DMS53 treated with DMSO at 0.1 percent for 48 hours (cell line): ENCODE data around the gene B3GAT3.
A peak's percentile ranks its signal among the peaks of the same experiment; 100 is the strongest.
"Not testable (repeated sequence)": the region's sequence is repeated elsewhere in the genome, so short reads cannot be mapped to it uniquely, and the experiment has no call there.

Experiments used
- DNase-seq: peaks from one replicate; lab custom pipeline; 2025; ENCODE audit not compliant: unreplicated experiment; lab: John Stamatoyannopoulos, UW

The B3GAT3 gene

DNA sequence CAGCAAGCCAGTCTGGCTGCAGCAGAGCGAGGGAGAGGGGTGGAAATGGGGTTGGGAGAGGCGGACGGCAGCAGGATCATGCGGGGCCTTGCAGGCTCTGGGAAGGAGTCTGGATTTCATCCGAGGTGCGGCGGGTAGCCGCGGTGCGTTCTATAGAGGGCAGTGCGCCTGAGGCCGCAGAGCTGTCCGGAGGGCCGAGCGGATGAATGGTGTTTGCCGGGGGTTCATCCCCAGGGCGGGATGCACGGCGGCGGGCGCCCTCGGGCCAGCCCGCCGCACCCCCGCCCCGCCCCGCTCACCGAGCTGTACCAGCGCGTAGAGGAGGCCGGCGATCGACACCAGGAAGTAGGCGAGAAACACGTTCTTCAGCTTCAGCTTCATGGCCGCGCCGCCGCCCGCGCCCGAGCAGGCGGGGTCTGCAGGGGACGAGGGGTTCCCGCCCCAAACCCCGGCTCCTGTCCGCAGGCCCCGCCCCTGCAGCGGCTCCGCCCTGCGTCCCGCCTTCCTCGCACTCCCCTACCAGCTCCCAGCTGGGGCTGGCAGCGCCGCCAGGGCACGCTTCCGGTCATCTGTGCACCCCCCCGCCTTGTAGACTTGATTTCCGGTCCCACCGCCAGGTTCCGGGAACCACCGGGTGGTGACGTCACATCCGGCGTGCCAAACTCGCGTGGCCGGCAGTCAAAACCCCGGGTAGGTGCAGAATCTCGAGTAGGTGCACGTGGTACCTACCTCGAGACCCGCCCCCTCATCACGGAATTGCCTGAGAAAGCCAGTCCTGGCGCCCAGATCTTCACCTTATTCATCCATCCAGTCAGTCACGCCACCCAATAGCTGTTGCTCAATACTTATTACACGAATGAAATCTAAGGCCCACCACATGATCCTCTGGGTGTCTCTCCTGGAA is at the start of gene B3GAT3:
Gene B3GAT3, minus strand, starts transcription at position 420 of the 904 bp plus-strand sequence. Its CDS starts 39 bp downstream, at position 381.
- DNase-seq = peak; percentile 98

GRCh38 chr11:62671236-62671607 is 49.4 kb upstream of the B3GAT3 start:
- peak; percentile 72 for DNase-seq

DNA sequence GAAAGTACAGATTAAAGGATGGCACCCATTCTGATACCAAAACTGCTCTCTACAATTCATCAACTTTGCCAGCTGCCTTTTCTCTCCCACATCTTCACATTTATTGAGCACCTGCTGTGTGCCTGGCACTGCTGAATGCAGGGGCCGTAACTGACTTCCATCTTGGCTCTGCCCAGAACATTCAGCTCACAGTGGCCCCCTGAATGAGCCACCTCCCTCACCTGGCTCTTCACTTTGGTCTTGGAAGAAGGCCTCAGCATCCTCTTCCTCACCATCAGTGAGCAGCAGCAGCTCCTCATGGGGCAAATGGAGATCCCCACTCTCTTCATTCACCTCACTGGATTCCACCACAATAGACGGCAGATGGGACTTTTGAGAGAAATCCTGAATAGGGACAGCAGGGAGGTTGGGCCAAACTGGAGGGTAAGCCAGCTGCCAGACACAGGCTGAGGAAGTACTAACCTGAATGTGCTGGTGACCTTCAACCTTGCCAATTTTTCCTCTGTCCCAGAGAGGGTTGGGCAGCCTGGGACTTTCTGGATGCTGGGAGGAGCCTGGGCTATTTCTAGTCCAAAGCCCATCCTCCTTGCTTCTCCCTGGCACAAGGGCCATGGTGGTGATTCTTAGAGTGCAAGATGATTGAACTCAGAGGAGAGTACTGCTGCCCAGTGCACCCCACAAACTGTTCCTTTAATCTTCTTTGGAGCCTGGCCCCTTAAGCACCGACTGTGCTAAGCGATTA is 47.8 kb upstream of the B3GAT3 start:
- no peak for DNase-seq

DNA sequence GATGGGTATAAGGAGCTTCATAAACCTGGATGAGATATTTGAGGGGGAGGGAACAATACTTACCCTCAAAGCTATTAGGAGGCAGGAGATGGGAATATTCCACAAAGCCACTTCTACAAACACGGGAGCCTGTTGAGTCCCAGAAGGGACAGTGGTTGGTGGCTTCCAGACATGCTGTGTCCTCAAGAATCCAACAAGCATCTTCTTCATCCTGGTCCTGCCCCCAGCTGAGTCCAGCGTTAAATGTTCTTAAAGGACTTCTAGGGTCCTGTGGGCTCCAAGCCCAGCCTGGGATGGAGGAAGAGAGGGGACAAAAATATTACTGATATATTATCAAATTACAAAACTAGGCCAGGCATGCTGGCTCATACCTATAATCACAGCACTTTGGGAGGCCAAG is 45.7 kb upstream of the B3GAT3 start:
- no peak for DNase-seq

GRCh38 chr11:62666259-62666926 is 44.6 kb upstream of the B3GAT3 start:
- DNase-seq = no peak

GRCh38 chr11:62665599-62666258 is 43.9 kb upstream of the B3GAT3 start:
- peak; percentile 61 for DNase-seq

GRCh38 chr11:62665075-62665598 is 43.4 kb upstream of the B3GAT3 start, which contains the start of the genes C11orf98 and CSKMT:
C11orf98 (minus strand) TSS chr11:62665210; CDS start chr11:62665169, 41 bp downstream.
CSKMT (plus strand) TSS chr11:62665312; CDS start chr11:62665880, 568 bp downstream.
- peak; percentile 79 for DNase-seq

GRCh38 chr11:62664405-62665074 is 42.8 kb upstream of the B3GAT3 start:
- peak; percentile 61 for DNase-seq

DNA sequence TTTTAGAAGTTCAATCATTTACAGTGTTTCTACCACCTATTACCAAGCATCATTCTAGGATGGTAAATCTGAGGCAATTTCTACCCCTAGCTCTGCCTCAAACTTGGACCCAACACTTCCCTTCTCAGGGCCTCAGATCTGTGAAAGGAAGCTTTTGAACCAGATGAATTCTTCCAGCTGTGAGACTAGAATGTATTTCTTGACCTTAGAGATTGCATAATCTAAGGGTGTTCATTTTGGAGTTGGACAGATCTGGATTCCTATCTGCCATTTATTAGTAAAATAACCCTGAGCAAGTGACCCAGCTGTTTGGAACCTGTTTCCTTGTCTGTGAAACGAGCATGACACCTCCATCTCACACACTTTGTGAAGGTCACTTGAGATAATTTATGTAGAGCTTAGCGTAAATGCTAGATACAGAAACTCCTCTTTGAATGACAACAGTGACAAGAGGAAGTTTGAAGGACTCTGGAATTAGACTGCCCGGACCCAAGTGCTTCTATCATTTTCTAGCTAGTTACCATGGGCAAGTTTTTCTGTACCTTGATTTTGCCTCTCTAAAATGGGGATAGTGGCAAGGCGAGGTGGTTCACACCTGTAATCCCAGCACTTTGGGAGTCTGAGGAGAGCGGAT is 35.1 kb upstream of the B3GAT3 start:
- no peak for DNase-seq

DNA sequence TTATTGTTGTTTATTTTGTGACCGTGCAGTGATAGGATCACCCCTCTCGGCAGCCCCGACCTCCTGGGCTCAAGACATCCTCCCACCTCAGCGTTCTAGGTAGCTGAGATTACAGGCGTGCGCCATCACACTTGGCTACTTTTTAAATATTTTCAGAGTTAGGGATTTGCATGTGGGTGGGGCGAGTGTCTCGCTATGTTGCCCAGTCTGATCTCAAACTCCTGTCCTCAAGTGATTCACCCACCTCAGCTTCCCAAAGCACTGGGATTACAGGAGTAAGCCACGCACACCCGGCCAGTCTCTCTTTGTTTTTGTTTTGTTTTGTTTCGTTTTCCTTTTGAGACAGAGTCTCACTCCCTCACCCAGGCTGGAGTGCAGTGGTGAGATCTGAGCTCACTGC is 32.5 kb upstream of the B3GAT3 start:
- DNase-seq = no peak

DNA sequence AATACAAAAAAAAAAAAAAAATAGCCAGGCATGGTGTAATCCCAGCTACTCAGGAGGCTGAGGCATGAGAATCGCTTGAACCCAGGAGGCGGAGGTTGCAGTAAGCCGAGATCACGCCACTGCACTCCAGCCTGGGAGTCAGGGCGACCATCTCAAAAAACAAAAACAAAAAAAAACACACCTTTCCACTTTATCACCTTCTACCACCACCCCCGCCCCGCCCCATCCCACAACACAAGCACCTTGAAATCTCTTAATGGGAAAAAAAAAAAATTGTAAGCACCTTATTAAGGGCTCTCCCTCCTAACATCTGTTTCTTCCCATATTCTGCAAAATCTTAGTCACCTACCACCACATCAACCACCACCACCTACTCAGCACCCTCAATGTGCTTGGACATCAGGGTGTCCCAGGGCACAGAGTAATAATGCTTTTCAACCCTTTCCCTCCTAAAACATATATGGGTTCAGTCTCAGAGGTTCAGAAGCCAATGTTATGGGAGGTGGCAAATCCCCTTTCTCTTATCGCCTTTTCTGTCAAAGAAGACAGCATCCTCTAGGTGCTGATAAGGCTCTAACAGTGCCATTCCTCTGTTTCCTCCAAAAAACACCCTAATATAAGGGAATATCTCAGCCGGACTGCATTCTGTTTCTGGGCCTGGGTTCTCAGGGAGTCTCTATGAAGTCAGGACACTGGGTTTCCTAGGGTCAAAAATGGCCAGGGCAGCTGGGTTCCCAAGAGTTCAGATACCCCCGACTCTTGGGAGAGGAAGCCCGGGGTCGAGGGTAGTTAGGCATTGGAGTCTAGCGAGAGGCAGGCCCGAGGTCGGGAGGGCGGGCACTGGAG is 30.6 kb upstream of the B3GAT3 start:
- DNase-seq = no peak

DNA sequence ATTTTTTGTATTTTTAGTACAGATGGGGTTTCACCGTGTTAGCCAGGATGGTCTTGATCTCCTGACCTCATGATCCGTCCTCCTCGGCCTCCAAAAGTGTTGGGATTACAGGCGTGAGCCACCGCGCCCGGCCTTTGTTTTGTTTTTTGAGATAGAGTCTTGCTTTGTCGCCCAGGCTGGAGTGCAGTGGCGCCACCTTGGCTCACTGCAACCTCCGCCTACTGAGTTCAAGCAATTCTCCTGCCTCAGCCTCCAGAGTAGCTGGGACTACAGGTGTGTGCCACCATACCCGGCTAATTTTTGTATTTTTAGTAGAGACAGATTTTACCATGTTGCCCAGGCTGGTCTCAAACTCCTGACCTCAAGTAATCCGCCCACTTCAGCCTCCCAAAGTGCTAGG is 28.5 kb upstream of the B3GAT3 start:
- DNase-seq = not testable (repeated sequence)

GRCh38 chr11:62649486-62649885 is 27.7 kb upstream of the B3GAT3 start:
- DNase-seq = no peak

DNA sequence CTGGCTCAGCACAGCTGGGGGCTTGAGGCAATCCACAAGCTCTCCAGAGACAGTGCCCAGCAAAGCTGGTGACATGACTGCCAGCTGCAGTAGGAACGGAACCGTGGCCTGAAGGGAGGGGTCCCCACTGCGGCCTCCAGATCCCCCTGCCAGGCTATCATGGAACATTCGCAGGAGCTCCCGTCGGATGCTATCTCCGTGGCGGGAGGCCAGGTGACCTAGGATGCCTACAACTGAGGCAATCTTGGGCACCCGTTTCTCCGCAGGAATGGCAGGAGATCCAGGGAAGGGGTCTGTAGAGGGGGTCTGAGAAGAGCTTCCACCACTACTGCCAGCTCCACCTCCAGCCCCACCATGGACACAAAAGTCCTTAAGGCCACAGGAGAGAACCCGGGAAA is 27.2 kb upstream of the B3GAT3 start:
- DNase-seq = no peak

- no peak for DNase-seq
These were observed 26.6 kb upstream of the B3GAT3 start for GRCh38 chr11:62648185-62648966.

- DNase-seq = no peak
These were observed 25.8 kb upstream of the B3GAT3 start for GRCh38 chr11:62647609-62648005.

- no peak for DNase-seq
These were observed 25.2 kb upstream of the B3GAT3 start for GRCh38 chr11:62646825-62647608.
